NCI-H187 (cell line): ENCODE results near the gene LDLRAD4.

ENCODE experiments used
- DNase-seq, 2 experiments: peaks; one replicate each; lab custom pipeline; 2025; lab: John Stamatoyannopoulos, UW

LDLRAD4 gene

GRCh38 chr18:13309031-13309747 is 90.6 kb downstream of the LDLRAD4 start:
- DNase-seq: no peak

- DNase-seq: no peak
These were observed 91.4 kb downstream of the LDLRAD4 start for GRCh38 chr18:13309748-13310670.

GRCh38 chr18:13311193-13311592 is 92.6 kb downstream of the LDLRAD4 start:
- no peak for DNase-seq

- DNase-seq: no peak
These were observed 94.0 kb downstream of the LDLRAD4 start for GRCh38 chr18:13312515-13312914.

GRCh38 chr18:13313006-13313686 is 94.6 kb downstream of the LDLRAD4 start:
- no peak for DNase-seq

GRCh38 chr18:13315000-13315399 is 96.4 kb downstream of the LDLRAD4 start:
- no peak for DNase-seq

GRCh38 chr18:13316063-13316462 is 97.5 kb downstream of the LDLRAD4 start:
- DNase-seq: no peak

GRCh38 chr18:13317801-13318200 is 99.2 kb downstream of the LDLRAD4 start:
- no peak for DNase-seq

GRCh38 chr18:13318731-13319501 is 100.4 kb downstream of the LDLRAD4 start:
- DNase-seq: no peak

GRCh38 chr18:13319629-13320028 is 101.1 kb downstream of the LDLRAD4 start:
- no peak for DNase-seq

GRCh38 chr18:13320096-13320495 is 101.5 kb downstream of the LDLRAD4 start:
- DNase-seq: no peak

- DNase-seq: no peak
These were observed 102.4 kb downstream of the LDLRAD4 start for GRCh38 chr18:13320891-13321425.

GRCh38 chr18:13321923-13322322 is 103.4 kb downstream of the LDLRAD4 start:
- no peak for DNase-seq

- no peak for DNase-seq
These were observed 104.6 kb downstream of the LDLRAD4 start for GRCh38 chr18:13323186-13323585.

- DNase-seq: no peak
These were observed 106.3 kb downstream of the LDLRAD4 start for GRCh38 chr18:13324880-13325279.

GRCh38 chr18:13328213-13328612 is 109.7 kb downstream of the LDLRAD4 start:
- DNase-seq: no peak

GRCh38 chr18:13330996-13331395 is 112.4 kb downstream of the LDLRAD4 start:
- no peak for DNase-seq

- DNase-seq: no peak
These were observed 113.3 kb downstream of the LDLRAD4 start for GRCh38 chr18:13331846-13332245.

- DNase-seq: no peak
These were observed 114.3 kb downstream of the LDLRAD4 start for GRCh38 chr18:13332874-13333273.

GRCh38 chr18:13335903-13336302 is 117.3 kb downstream of the LDLRAD4 start:
- no peak for DNase-seq

- DNase-seq: no peak
These were observed 118.3 kb downstream of the LDLRAD4 start for GRCh38 chr18:13336841-13337240.

- DNase-seq: no peak
These were observed 118.8 kb downstream of the LDLRAD4 start for GRCh38 chr18:13337369-13337768.
